Effector memory CD4-positive, alpha-beta T cell (primary cell): ENCODE measurements around the gene DDX39A.
"Not testable (repeated sequence)": the region's sequence is repeated elsewhere in the genome, so short reads cannot be mapped to it uniquely, and the experiment has no call there.

ENCODE experiments used
- DNase-seq, 3 donors: peaks; one replicate each; pipeline ENCODE4 v3.0.0-alpha.2; 2020
- H3K27ac ChIP-seq: 2 replicates; pipeline ENCODE4 v1.7.0; 2013; ENCODE audit warnings: mild to moderate bottlenecking, low read length, moderate library complexity; ENCODE audit not compliant: insufficient read depth, poor library complexity, severe bottlenecking
- H3K27me3 ChIP-seq: replicated peaks from 2 replicates; pipeline ENCODE4 v1.7.0; 2013; ENCODE audit warnings: mild to moderate bottlenecking, low read length; ENCODE audit not compliant: insufficient read depth, control insufficient read depth, poor library complexity, severe bottlenecking
- H3K36me3 ChIP-seq: 2 replicates; pipeline ENCODE4 v1.7.0; 2013; ENCODE audit warnings: mild to moderate bottlenecking, low read length, moderate library complexity; ENCODE audit not compliant: control insufficient read depth, insufficient read depth
- H3K4me1 ChIP-seq: 2 replicates; pipeline ENCODE4 v1.7.0; 2013; ENCODE audit warnings: low read length, mild to moderate bottlenecking; ENCODE audit not compliant: control insufficient read depth, insufficient read depth, poor library complexity, severe bottlenecking
- H3K4me3 ChIP-seq: 2 replicates; pipeline ENCODE4 v1.7.0; 2013; ENCODE audit warnings: low read length, low read depth, mild to moderate bottlenecking; ENCODE audit not compliant: insufficient read depth, poor library complexity, severe bottlenecking
- H3K9me3 ChIP-seq: 2 replicates; pipeline ENCODE4 v1.7.0; 2013; ENCODE audit warnings: mild to moderate bottlenecking, low read length, moderate library complexity; ENCODE audit not compliant: control insufficient read depth

DDX39A gene

DNA sequence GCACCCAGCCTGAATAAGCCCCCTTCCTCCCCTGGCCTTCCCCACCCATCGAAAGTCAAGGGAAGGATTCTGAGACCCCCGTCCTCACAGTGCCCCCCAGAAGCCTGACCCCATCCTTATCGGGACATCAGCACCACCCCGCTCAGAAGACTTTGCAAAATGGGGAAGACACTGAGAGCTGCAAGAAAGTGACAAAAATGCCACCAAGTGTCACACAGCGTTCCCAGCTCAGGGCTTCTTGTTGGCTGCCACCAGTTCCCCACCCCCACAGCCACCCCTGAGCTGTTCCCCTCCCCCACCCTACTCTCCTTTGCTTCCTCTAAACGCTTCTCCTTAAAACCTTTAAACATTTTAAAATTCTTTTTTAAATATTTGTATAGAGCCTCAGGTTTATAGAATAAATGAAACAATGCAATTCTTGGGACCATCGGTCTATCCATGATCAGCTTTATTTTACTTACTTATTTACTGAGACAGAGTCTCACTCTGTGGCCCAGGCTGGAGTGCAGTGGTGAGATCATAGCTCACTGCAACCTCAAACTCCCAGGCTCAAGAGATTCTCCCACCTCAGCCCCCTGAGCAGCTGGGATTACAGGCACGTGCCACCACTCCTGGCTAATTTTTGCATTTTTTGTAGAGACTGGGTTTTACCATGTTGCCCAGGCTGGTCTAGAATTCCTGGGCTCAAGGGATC, 46.6 kb downstream of the DDX39A start:
- not testable (repeated sequence) for H3K4me3 ChIP-seq, H3K36me3 ChIP-seq, H3K9me3 ChIP-seq, DNase-seq, H3K27me3 ChIP-seq
- Histone ChIP-seq H3K27ac (peak overlapping the region; percentile 98), H3K4me1 (peaks cover 74% of the 10 kb centered on the region)

DNA sequence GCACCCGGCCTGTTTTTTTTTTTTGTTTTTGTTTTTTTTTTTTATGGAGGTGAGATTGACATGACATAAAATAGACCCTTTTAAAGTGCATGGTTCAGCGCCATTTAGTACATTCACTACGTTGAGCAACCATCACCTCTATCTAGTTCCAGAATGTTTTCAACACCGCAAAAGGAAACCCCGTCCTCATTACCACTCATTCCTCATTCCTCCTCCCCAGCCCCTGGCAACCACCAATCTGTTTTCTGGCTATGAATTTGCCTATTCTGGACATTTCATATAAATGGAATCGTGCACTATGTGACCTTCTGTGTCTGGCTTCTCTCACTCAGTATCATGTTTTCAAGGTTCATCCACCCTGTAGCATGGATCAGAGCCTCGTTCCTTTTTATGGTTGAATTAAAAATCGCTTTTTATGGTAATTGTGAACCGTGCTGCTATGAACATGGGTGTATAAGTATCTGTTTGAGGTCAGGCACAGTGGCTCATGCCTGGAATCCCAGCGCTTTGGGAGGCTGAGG, 47.8 kb downstream of the DDX39A start:
- H3K27ac ChIP-seq = peak overlapping the region; percentile 100
- H3K4me3 ChIP-seq = peak overlapping the region; percentile 10
- H3K4me1 ChIP-seq = peaks cover 83% of the 10 kb centered on the region

DNA sequence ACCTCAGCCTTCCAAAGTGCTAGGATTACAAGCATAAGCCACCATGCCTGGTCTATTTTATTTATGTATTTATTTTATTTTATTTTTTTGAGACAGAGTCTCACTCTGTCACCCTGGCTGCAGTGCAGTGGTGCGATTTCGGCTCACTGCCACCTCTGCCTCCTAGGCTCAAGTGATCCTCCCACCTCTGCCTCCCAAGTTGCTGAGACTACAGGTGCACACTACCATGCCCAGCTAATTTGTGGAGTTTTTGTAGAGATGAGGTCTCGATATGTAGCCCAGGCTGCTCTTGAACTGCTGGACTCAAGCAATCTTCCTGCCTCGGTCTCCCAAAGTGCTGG, 48.2 kb downstream of the DDX39A start:
- H3K36me3 ChIP-seq = no peaks in the 10 kb centered on the region
- H3K4me1 ChIP-seq = peaks cover 82% of the 10 kb centered on the region
- H3K27ac ChIP-seq = peak overlapping the region; percentile 100
- H3K4me3 ChIP-seq = peak overlapping the region; percentile 10
- H3K9me3 ChIP-seq = no peaks in the 10 kb centered on the region
- no peaks in the 10 kb centered on the region for H3K27me3 ChIP-seq
- no peak for DNase-seq

More for the DNA sequence above, 47.8 kb downstream of the DDX39A start:
- Histone ChIP-seq H3K27me3 (no peaks in the 10 kb centered on the region), H3K36me3 (no peaks in the 10 kb centered on the region), H3K9me3 (no peaks in the 10 kb centered on the region)
- no peak for DNase-seq

- peak overlapping the region; percentile 21 for H3K4me3 ChIP-seq
These were observed 48.8 kb downstream of the DDX39A start for GRCh38 chr19:14370169-14370939.

GRCh38 chr19:14369399-14370168, 49.6 kb downstream of the DDX39A start:
- no peaks in the 10 kb centered on the region for H3K27me3 ChIP-seq
- peaks cover 70% of the 10 kb centered on the region for H3K4me1 ChIP-seq
- peak overlapping the region; percentile 21 for H3K4me3 ChIP-seq
- H3K9me3 ChIP-seq = no peaks in the 10 kb centered on the region
- peak; percentile 82 to 91 (median 89) for DNase-seq
- H3K36me3 ChIP-seq = no peaks in the 10 kb centered on the region
- H3K27ac ChIP-seq = peak overlapping the region; percentile 100

More at GRCh38 chr19:14370169-14370939, 48.8 kb downstream of the DDX39A start:
- peak in 2 of 3 donors; percentile 54 to 63 for DNase-seq
- Histone ChIP-seq H3K9me3 (no peaks in the 10 kb centered on the region), H3K27ac (peak overlapping the region; percentile 100), H3K36me3 (no peaks in the 10 kb centered on the region), H3K27me3 (no peaks in the 10 kb centered on the region), H3K4me1 (peaks cover 77% of the 10 kb centered on the region)

- Histone ChIP-seq H3K27ac (peak overlapping the region; percentile 100), H3K4me3 (no peak overlapping the region), H3K36me3 (no peaks in the 10 kb centered on the region), H3K9me3 (no peaks in the 10 kb centered on the region), H3K27me3 (no peaks in the 10 kb centered on the region), H3K4me1 (peaks cover 59% of the 10 kb centered on the region)
- no peak for DNase-seq
These were observed 51.1 kb downstream of the DDX39A start for GRCh38 chr19:14368011-14368513.

- H3K27me3 ChIP-seq = no peaks in the 10 kb centered on the region
These were observed 52.1 kb downstream of the DDX39A start for GRCh38 chr19:14367016-14367415.

GRCh38 chr19:14366529-14366928, 52.6 kb downstream of the DDX39A start:
- Histone ChIP-seq H3K4me1 (peaks cover 57% of the 10 kb centered on the region), H3K27me3 (no peaks in the 10 kb centered on the region), H3K36me3 (no peaks in the 10 kb centered on the region), H3K4me3 (peak overlapping the region; percentile 23), H3K9me3 (no peaks in the 10 kb centered on the region), H3K27ac (peak overlapping the region; percentile 100)
- DNase-seq = peak; percentile 74 to 87 (median 82)

More at GRCh38 chr19:14367016-14367415, 52.1 kb downstream of the DDX39A start:
- DNase-seq = no peak
- Histone ChIP-seq H3K4me3 (no peak overlapping the region), H3K9me3 (no peaks in the 10 kb centered on the region), H3K4me1 (peaks cover 59% of the 10 kb centered on the region), H3K27ac (peak overlapping the region; percentile 100), H3K36me3 (no peaks in the 10 kb centered on the region)

DNA sequence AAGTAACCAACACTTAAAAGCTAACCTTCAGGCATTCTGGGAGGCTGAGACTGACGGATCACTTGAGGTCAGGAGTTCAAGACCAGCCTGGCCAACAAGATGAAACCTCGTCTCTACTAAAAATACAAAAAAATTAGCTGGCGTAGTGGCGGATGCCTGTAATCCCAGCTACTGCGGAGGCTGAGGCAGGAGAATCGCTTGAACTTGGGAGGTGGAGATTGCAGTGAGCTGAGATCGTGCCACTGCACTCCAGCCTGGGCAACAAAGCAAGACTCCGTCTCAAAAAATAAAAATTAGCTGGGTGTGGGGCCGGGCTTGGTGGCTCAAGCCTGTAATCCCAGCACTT, 55.1 kb downstream of the DDX39A start:
- H3K27ac ChIP-seq = peak overlapping the region; percentile 86
- not testable (repeated sequence) for H3K27me3 ChIP-seq, H3K36me3 ChIP-seq, DNase-seq, H3K9me3 ChIP-seq, H3K4me3 ChIP-seq
- peaks cover 38% of the 10 kb centered on the region for H3K4me1 ChIP-seq
